CD4-positive, alpha-beta T cell (primary cell): ENCODE measurements around the gene DEFB118. TPM values are rescaled to one million over a fixed set of nuclear protein-coding genes. Genes with fewer than 3 reads are reported as not detected.
"Not testable (repeated sequence)": the region's sequence is repeated elsewhere in the genome, so short reads cannot be mapped to it uniquely, and the experiment has no call there.

ENCODE experiments used
- ATAC-seq: fragments of 200-7000 bp; cut with Tn5 transposase; one replicate; pipeline ENCODE4 v1.10.0; 2022; ENCODE audit warnings: mild to moderate bottlenecking; ENCODE audit not compliant: poor library complexity
- CTCF ChIA-PET: fragments of 350-600 bp; sonication (Branson Sonifier 250); formaldehyde crosslinking; loops from one replicate; lab custom pipeline; 2021; ENCODE audit warnings: antibody characterized with exemption, inconsistent platforms; lab: Charles Lee
- POLR2A ChIA-PET: fragments of 350-600 bp; sonication (Branson Sonifier 250); formaldehyde crosslinking; loops from one replicate; lab custom pipeline; 2021; ENCODE audit warnings: antibody characterized with exemption, inconsistent platforms; lab: Charles Lee
- DNase-seq, 14 experiments: peaks; one replicate each; pipeline ENCODE4 v3.0.0-alpha.2; 2013 to 2020; ENCODE audit warnings: mixed read lengths in 2 of 14
- H3K27ac ChIP-seq, 2 donors: one replicate each; pipeline versions ENCODE4 v1.5.1 to v1.7.0; 2013; ENCODE audit warnings: low read length in 2 of 2, low read depth in 1 of 2, mild to moderate bottlenecking in 1 of 2
- H3K27me3 ChIP-seq, 2 experiments: 1 replicate in 1 of 2; 2 replicates in 1 of 2; pipeline versions ENCODE4 v1.6.1 to v1.7.0; 2013; ENCODE audit warnings: low read length in 2 of 2, control low read depth in 1 of 2, mild to moderate bottlenecking in 1 of 2, moderate library complexity in 1 of 2; ENCODE audit not compliant: insufficient read depth in 2 of 2, control insufficient read depth in 1 of 2
- H3K36me3 ChIP-seq: one replicate; pipeline ENCODE4 v1.6.1; 2013; ENCODE audit warnings: low read length, control low read depth; ENCODE audit not compliant: insufficient read depth
- H3K4me1 ChIP-seq: one replicate; pipeline ENCODE4 v1.6.1; 2013; ENCODE audit warnings: low read length, control low read depth; ENCODE audit not compliant: insufficient read depth
- H3K4me3 ChIP-seq: one replicate; pipeline ENCODE4 v1.5.1; 2013; ENCODE audit warnings: mild to moderate bottlenecking, low read length, moderate library complexity
- H3K9me3 ChIP-seq, 2 experiments: 1 replicate in 1 of 2; 2 replicates in 1 of 2; pipeline versions ENCODE4 v1.6.1 to v1.7.0; 2013; ENCODE audit warnings: low read length in 2 of 2, mild to moderate bottlenecking in 2 of 2, control low read depth in 1 of 2, moderate library complexity in 1 of 2; ENCODE audit not compliant: control insufficient read depth in 1 of 2, insufficient read depth in 1 of 2
- H3K27ac Mint-ChIP-seq: one replicate; pipeline ENCODE4 v1.8.0; 2020; ENCODE audit warnings: mixed read lengths
- H3K27me3 Mint-ChIP-seq: one replicate; pipeline ENCODE4 v1.8.0; 2021; ENCODE audit warnings: mixed read lengths
- H3K36me3 Mint-ChIP-seq: one replicate; pipeline ENCODE4 v1.8.0; 2021; ENCODE audit warnings: low read depth, mixed read lengths
- H3K4me1 Mint-ChIP-seq: one replicate; pipeline ENCODE4 v1.8.0; 2021; ENCODE audit warnings: low read depth, mixed read lengths
- H3K4me3 Mint-ChIP-seq: one replicate; pipeline ENCODE4 v1.8.0; 2020; ENCODE audit warnings: mild to moderate bottlenecking, mixed read lengths
- H3K9me3 Mint-ChIP-seq: one replicate; pipeline ENCODE4 v1.8.0; 2020; ENCODE audit warnings: mixed read lengths
- CTCF ChIP-seq: fragments of 200-600 bp; IDR thresholded peaks from one replicate; pipeline ENCODE4 v1.8.0; 2022; ENCODE audit warnings: antibody characterized with exemption, mild to moderate bottlenecking
- intact Hi-C, 2 experiments: fragments of 100-400 bp; cut with DNase I in 1 of 2; cut with micrococcal nuclease in 1 of 2; formaldehyde crosslinking; loops; one replicate each; pipeline versions ENCODE4 v1.15.1 to v1.9.0; 2023 to 2025; cut with DNase I, micrococcal nuclease
- total RNA-seq, 174 experiments: library from RNA in 2 of 174; stranded (reverse) in 2 of 174; gene quantifications; one replicate each; pipeline ENCODE4 v1.2.3 and lab custom pipeline; 2021 to 2026

The DEFB118 gene
- total RNA-seq, 2 experiments from 2014 or later: not detected

GRCh38 chr20:31341470-31341869, 26.9 kb upstream of the DEFB118 start:
- Mint-ChIP-seq H3K4me1 (no peaks in the 10 kb centered on the region), H3K27ac (no peak overlapping the region), H3K9me3 (peaks cover 5% of the 10 kb centered on the region), H3K36me3 (no peaks in the 10 kb centered on the region), H3K4me3 (no peak overlapping the region), H3K27me3 (no peaks in the 10 kb centered on the region)
- TF ChIP-seq CTCF: no peak
- ATAC-seq (no peak), DNase-seq (no peak)
- no peaks in the 10 kb centered on the region for H3K27me3 ChIP-seq
- POLR2A ChIA-PET: no interaction called here
- CTCF ChIA-PET: no interaction called here
- H3K4me1 ChIP-seq: no peaks in the 10 kb centered on the region
- H3K9me3 ChIP-seq: no peaks in the 10 kb centered on the region
- H3K27ac ChIP-seq: no peak overlapping the region
- no peaks in the 10 kb centered on the region for H3K36me3 ChIP-seq
- intact Hi-C loops: no loop called here
- no peak overlapping the region for H3K4me3 ChIP-seq

- H3K4me1 ChIP-seq: no peaks in the 10 kb centered on the region
- TF ChIP-seq CTCF: no peak
- ATAC-seq (no peak), DNase-seq (no peak)
- no peaks in the 10 kb centered on the region for H3K36me3 ChIP-seq
- H3K27me3 ChIP-seq: no peaks in the 10 kb centered on the region
- intact Hi-C loops: no loop called here
- peaks cover 8% of the 10 kb centered on the region for H3K27me3 Mint-ChIP-seq
- CTCF ChIA-PET: no interaction called here
- H3K27ac ChIP-seq: no peak overlapping the region
- no peaks in the 10 kb centered on the region for H3K9me3 ChIP-seq
- no peak overlapping the region for H3K4me3 Mint-ChIP-seq
- POLR2A ChIA-PET: no interaction called here
- peaks cover 2% of the 10 kb centered on the region for H3K9me3 Mint-ChIP-seq
- H3K27ac Mint-ChIP-seq: no peak overlapping the region
- no peaks in the 10 kb centered on the region for H3K36me3 Mint-ChIP-seq
- no peak overlapping the region for H3K4me3 ChIP-seq
- no peaks in the 10 kb centered on the region for H3K4me1 Mint-ChIP-seq
These were observed 12.4 kb upstream of the DEFB118 start for GRCh38 chr20:31355981-31356380.

- H3K27me3 Mint-ChIP-seq: no peaks in the 10 kb centered on the region
- ChIA-PET POLR2A (no interaction called here), CTCF (no interaction called here)
- intact Hi-C loops: no loop called here
- DNase-seq (no peak), ATAC-seq (no peak)
- no peaks in the 10 kb centered on the region for H3K36me3 Mint-ChIP-seq
- no peaks in the 10 kb centered on the region for H3K4me1 Mint-ChIP-seq
- no peak for TF ChIP-seq CTCF
- Histone ChIP-seq H3K4me1 (no peaks in the 10 kb centered on the region), H3K27ac (no peak overlapping the region), H3K27me3 (no peaks in the 10 kb centered on the region), H3K9me3 (peaks cover 0 to 5% of the 10 kb centered on the region in 2 experiments), H3K36me3 (no peaks in the 10 kb centered on the region), H3K4me3 (no peak overlapping the region)
- H3K4me3 Mint-ChIP-seq: no peak overlapping the region
- H3K9me3 Mint-ChIP-seq: peaks cover 3% of the 10 kb centered on the region
- H3K27ac Mint-ChIP-seq: no peak overlapping the region
These were observed 5.1 kb upstream of the DEFB118 start for GRCh38 chr20:31363295-31363694.

- H3K4me1 ChIP-seq, H3K4me3 ChIP-seq, H3K27me3 Mint-ChIP-seq, H3K36me3 Mint-ChIP-seq, H3K4me3 Mint-ChIP-seq, POLR2A ChIA-PET, intact Hi-C loops, DNase-seq, H3K9me3 ChIP-seq, H3K27ac Mint-ChIP-seq, ATAC-seq, H3K27me3 ChIP-seq, H3K9me3 Mint-ChIP-seq, CTCF ChIA-PET, H3K36me3 ChIP-seq, H3K4me1 Mint-ChIP-seq, H3K27ac ChIP-seq: not testable (repeated sequence)
These were observed 4.1 kb upstream of the DEFB118 start for GRCh38 chr20:31364272-31364671.
